Kasumi-1 (cell line): ENCODE results near the gene ZBTB42.

Source experiments
- DNase-seq, 2 experiments: peaks; one replicate each; lab custom pipeline; 2025; lab: John Stamatoyannopoulos, UW

Gene ZBTB42

GRCh38 chr14:104769324-104770071 is 31.4 kb upstream of the ZBTB42 start:
- no peak for DNase-seq

- no peak for DNase-seq
Measured at GRCh38 chr14:104770072-104770579, 30.8 kb upstream of the ZBTB42 start.

GRCh38 chr14:104770851-104771272 is 30.0 kb upstream of the ZBTB42 start:
- DNase-seq, result no peak

GRCh38 chr14:104771374-104771773 is 29.5 kb upstream of the ZBTB42 start:
- DNase-seq, result no peak

- no peak for DNase-seq
Measured at GRCh38 chr14:104771918-104772706, 28.8 kb upstream of the ZBTB42 start.

GRCh38 chr14:104772707-104773504 is 28.0 kb upstream of the ZBTB42 start:
- DNase-seq, result no peak

- no peak for DNase-seq
Measured at GRCh38 chr14:104773505-104774452, 27.1 kb upstream of the ZBTB42 start.

GRCh38 chr14:104774453-104775072 is 26.3 kb upstream of the ZBTB42 start:
- DNase-seq, result no peak

- no peak for DNase-seq
Measured at GRCh38 chr14:104775073-104775489, 25.8 kb upstream of the ZBTB42 start.

- DNase-seq, result no peak
Measured at GRCh38 chr14:104776481-104776880, 24.4 kb upstream of the ZBTB42 start.

- DNase-seq, result no peak
Measured at GRCh38 chr14:104776961-104777807, 23.7 kb upstream of the ZBTB42 start.

- no peak for DNase-seq
Measured at GRCh38 chr14:104777808-104778249, 23.1 kb upstream of the ZBTB42 start.

GRCh38 chr14:104778694-104779331 is 22.1 kb upstream of the ZBTB42 start:
- DNase-seq, result no peak

GRCh38 chr14:104779776-104780512 is 21.0 kb upstream of the ZBTB42 start:
- DNase-seq, result no peak

GRCh38 chr14:104780513-104781030 is 20.3 kb upstream of the ZBTB42 start:
- no peak for DNase-seq

GRCh38 chr14:104781271-104782077 is 19.4 kb upstream of the ZBTB42 start:
- DNase-seq, result no peak

- DNase-seq, result no peak
Measured at GRCh38 chr14:104782086-104782807, 18.7 kb upstream of the ZBTB42 start.
